ENCODE data around the gene ZNF492. TPM values are rescaled to one million over a fixed set of nuclear protein-coding genes. Genes with fewer than 3 reads are reported as not detected.
"Not testable (repeated sequence)": the region's sequence is repeated elsewhere in the genome, so short reads cannot be mapped to it uniquely, and the experiment has no call there.

Gene ZNF492
- polyA plus RNA-seq (2013, experiment 1 of 4) = not detected
- not detected for polyA plus RNA-seq (2013, experiment 2 of 4)
- not detected for polyA plus RNA-seq (2013, experiment 3 of 4)
- polyA plus RNA-seq (2013, experiment 4 of 4) = not detected

- H3K4me3 ChIP-seq (ENCODE audit: insufficient read depth, low read depth, low read length); H3K4me1 ChIP-seq (ENCODE audit: control insufficient read depth, insufficient read depth, low read length); H3K27me3 ChIP-seq (ENCODE audit: control insufficient read depth, insufficient read depth, low read length, poor library complexity, severe bottlenecking); H3K27ac ChIP-seq (ENCODE audit: insufficient read depth, low read depth, low read length, poor library complexity, severe bottlenecking); H3K36me3 ChIP-seq (ENCODE audit: control insufficient read depth, insufficient read depth, low read length); H3K9me3 ChIP-seq (ENCODE audit: control insufficient read depth, low read length): not testable (repeated sequence)
- 78 to 79% methylated on average over 35 to 36 of the region's 36 CpGs for WGBS, 2 experiments
These were observed at the start of gene ZNF492 for GRCh38 chr19:22633706-22634449. TSS of gene ZNF492 (plus strand) at chr19:22634324. CDS start at chr19:22653400, 19,076 bp downstream.

- no peak overlapping the region for H3K4me3 ChIP-seq (ENCODE audit: insufficient read depth, low read depth, low read length)
- H3K36me3 ChIP-seq (ENCODE audit: control insufficient read depth, insufficient read depth, low read length) = no peaks in the 10 kb centered on the region
- no peak overlapping the region for H3K27ac ChIP-seq (ENCODE audit: insufficient read depth, low read depth, low read length, poor library complexity, severe bottlenecking)
- H3K4me1 ChIP-seq (ENCODE audit: control insufficient read depth, insufficient read depth, low read length) = no peaks in the 10 kb centered on the region
- H3K27me3 ChIP-seq (ENCODE audit: control insufficient read depth, insufficient read depth, low read length, poor library complexity, severe bottlenecking) = no peaks in the 10 kb centered on the region
- WGBS, 2 experiments = 89% methylated on average over 11 of the region's 11 CpGs
- peaks cover 18% of the 10 kb centered on the region for H3K9me3 ChIP-seq (ENCODE audit: control insufficient read depth, low read length)
These were observed 38.7 kb upstream of the ZNF492 start for GRCh38 chr19:22595422-22595821.

- 72 to 74% methylated on average over 24 of the region's 24 CpGs for WGBS, 2 experiments
- Histone ChIP-seq H3K4me1 (ENCODE audit: control insufficient read depth, insufficient read depth, low read length) (no peaks in the 10 kb centered on the region), H3K27me3 (ENCODE audit: control insufficient read depth, insufficient read depth, low read length, poor library complexity, severe bottlenecking) (no peaks in the 10 kb centered on the region), H3K36me3 (ENCODE audit: control insufficient read depth, insufficient read depth, low read length) (no peaks in the 10 kb centered on the region), H3K4me3 (ENCODE audit: insufficient read depth, low read depth, low read length) (no peak overlapping the region), H3K27ac (ENCODE audit: insufficient read depth, low read depth, low read length, poor library complexity, severe bottlenecking) (no peak overlapping the region), H3K9me3 (ENCODE audit: control insufficient read depth, low read length) (peaks cover 15% of the 10 kb centered on the region)
These were observed 38.2 kb upstream of the ZNF492 start for GRCh38 chr19:22595918-22596341.

- H3K4me3 ChIP-seq (ENCODE audit: insufficient read depth, low read depth, low read length) = no peak overlapping the region
- H3K27ac ChIP-seq (ENCODE audit: insufficient read depth, low read depth, low read length, poor library complexity, severe bottlenecking) = no peak overlapping the region
- no peaks in the 10 kb centered on the region for H3K4me1 ChIP-seq (ENCODE audit: control insufficient read depth, insufficient read depth, low read length)
- H3K9me3 ChIP-seq (ENCODE audit: control insufficient read depth, low read length) = peaks cover 13% of the 10 kb centered on the region
- H3K36me3 ChIP-seq (ENCODE audit: control insufficient read depth, insufficient read depth, low read length) = no peaks in the 10 kb centered on the region
- 80 to 83% methylated on average over 18 of the region's 18 CpGs for WGBS, 2 experiments
- no peaks in the 10 kb centered on the region for H3K27me3 ChIP-seq (ENCODE audit: control insufficient read depth, insufficient read depth, low read length, poor library complexity, severe bottlenecking)
These were observed 33.2 kb upstream of the ZNF492 start for GRCh38 chr19:22600690-22601648.

- Histone ChIP-seq H3K9me3 (ENCODE audit: control insufficient read depth, low read length) (peaks cover 15% of the 10 kb centered on the region), H3K27ac (ENCODE audit: insufficient read depth, low read depth, low read length, poor library complexity, severe bottlenecking) (no peak overlapping the region), H3K27me3 (ENCODE audit: control insufficient read depth, insufficient read depth, low read length, poor library complexity, severe bottlenecking) (no peaks in the 10 kb centered on the region), H3K4me1 (ENCODE audit: control insufficient read depth, insufficient read depth, low read length) (no peaks in the 10 kb centered on the region), H3K36me3 (ENCODE audit: control insufficient read depth, insufficient read depth, low read length) (no peaks in the 10 kb centered on the region), H3K4me3 (ENCODE audit: insufficient read depth, low read depth, low read length) (no peak overlapping the region)
- 77 to 80% methylated on average over 12 of the region's 12 CpGs for WGBS, 2 experiments
These were observed 32.1 kb upstream of the ZNF492 start for GRCh38 chr19:22601906-22602630.

- 83 to 86% methylated on average over 19 of the region's 19 CpGs for WGBS, 2 experiments
These were observed 31.4 kb upstream of the ZNF492 start for GRCh38 chr19:22602631-22603272.

GRCh38 chr19:22603518-22604440 lies 30.3 kb upstream of the ZNF492 start:
- Histone ChIP-seq H3K27ac (ENCODE audit: insufficient read depth, low read depth, low read length, poor library complexity, severe bottlenecking) (no peak overlapping the region), H3K4me1 (ENCODE audit: control insufficient read depth, insufficient read depth, low read length) (no peaks in the 10 kb centered on the region), H3K36me3 (ENCODE audit: control insufficient read depth, insufficient read depth, low read length) (no peaks in the 10 kb centered on the region), H3K4me3 (ENCODE audit: insufficient read depth, low read depth, low read length) (no peak overlapping the region), H3K9me3 (ENCODE audit: control insufficient read depth, low read length) (peaks cover 24% of the 10 kb centered on the region), H3K27me3 (ENCODE audit: control insufficient read depth, insufficient read depth, low read length, poor library complexity, severe bottlenecking) (no peaks in the 10 kb centered on the region)
- WGBS, 2 experiments = 77 to 83% methylated on average over 14 of the region's 14 CpGs

More at GRCh38 chr19:22602631-22603272, 31.4 kb upstream of the ZNF492 start:
- no peaks in the 10 kb centered on the region for H3K27me3 ChIP-seq (ENCODE audit: control insufficient read depth, insufficient read depth, low read length, poor library complexity, severe bottlenecking)
- H3K27ac ChIP-seq (ENCODE audit: insufficient read depth, low read depth, low read length, poor library complexity, severe bottlenecking) = no peak overlapping the region
- H3K9me3 ChIP-seq (ENCODE audit: control insufficient read depth, low read length) = peaks cover 15% of the 10 kb centered on the region
- no peak overlapping the region for H3K4me3 ChIP-seq (ENCODE audit: insufficient read depth, low read depth, low read length)
- H3K4me1 ChIP-seq (ENCODE audit: control insufficient read depth, insufficient read depth, low read length) = no peaks in the 10 kb centered on the region
- H3K36me3 ChIP-seq (ENCODE audit: control insufficient read depth, insufficient read depth, low read length) = no peaks in the 10 kb centered on the region

GRCh38 chr19:22604571-22605274 lies 29.4 kb upstream of the ZNF492 start:
- Histone ChIP-seq H3K4me1 (ENCODE audit: control insufficient read depth, insufficient read depth, low read length) (no peaks in the 10 kb centered on the region), H3K27me3 (ENCODE audit: control insufficient read depth, insufficient read depth, low read length, poor library complexity, severe bottlenecking) (no peaks in the 10 kb centered on the region), H3K27ac (ENCODE audit: insufficient read depth, low read depth, low read length, poor library complexity, severe bottlenecking) (no peak overlapping the region), H3K4me3 (ENCODE audit: insufficient read depth, low read depth, low read length) (no peak overlapping the region), H3K9me3 (ENCODE audit: control insufficient read depth, low read length) (peaks cover 24% of the 10 kb centered on the region), H3K36me3 (ENCODE audit: control insufficient read depth, insufficient read depth, low read length) (no peaks in the 10 kb centered on the region)
- WGBS, 2 experiments = 77 to 78% methylated on average over 10 of the region's 10 CpGs

Data from ectodermal cell (in vitro differentiated cells).